IPS DF 4.7 (cell line): ENCODE data around the gene HSPB6.
"Not testable (repeated sequence)": the region's sequence is repeated elsewhere in the genome, so short reads cannot be mapped to it uniquely, and the experiment has no call there.

Source experiments
- DNase-seq: peaks from one replicate; pipeline ENCODE4 v3.0.0-alpha.2; 2013; ENCODE audit warnings: low spot score; ENCODE audit errors: extremely low read depth

The HSPB6 gene

GRCh38 chr19:35732540-35733179, 24.2 kb downstream of the HSPB6 start:
- no peak for DNase-seq

GRCh38 chr19:35731779-35732405, 24.9 kb downstream of the HSPB6 start:
- DNase-seq: no peak

- DNase-seq: no peak
These were observed 25.5 kb downstream of the HSPB6 start for GRCh38 chr19:35731353-35731752.

DNA sequence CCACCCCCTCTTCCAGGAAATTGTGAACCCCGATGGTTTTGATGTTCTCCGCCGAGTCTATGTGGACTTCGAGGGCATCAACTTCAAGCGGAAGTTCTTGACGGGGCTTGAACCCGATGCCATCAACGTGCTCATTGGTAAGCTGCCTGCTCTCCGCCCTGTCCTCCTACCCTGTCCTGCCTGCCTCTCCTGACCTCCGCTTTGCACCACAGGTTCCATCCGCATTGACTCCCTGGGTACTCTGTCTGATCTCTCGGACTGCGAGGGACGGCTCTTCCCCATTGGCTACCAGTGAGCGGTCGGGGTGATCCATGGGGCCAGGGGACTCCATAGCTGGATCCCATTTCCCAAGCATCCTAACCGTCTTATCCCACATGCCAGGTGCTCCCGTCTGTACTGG, 26.5 kb downstream of the HSPB6 start:
- DNase-seq: no peak

- DNase-seq: no peak
These were observed 27.1 kb downstream of the HSPB6 start for GRCh38 chr19:35729763-35730162.

DNA sequence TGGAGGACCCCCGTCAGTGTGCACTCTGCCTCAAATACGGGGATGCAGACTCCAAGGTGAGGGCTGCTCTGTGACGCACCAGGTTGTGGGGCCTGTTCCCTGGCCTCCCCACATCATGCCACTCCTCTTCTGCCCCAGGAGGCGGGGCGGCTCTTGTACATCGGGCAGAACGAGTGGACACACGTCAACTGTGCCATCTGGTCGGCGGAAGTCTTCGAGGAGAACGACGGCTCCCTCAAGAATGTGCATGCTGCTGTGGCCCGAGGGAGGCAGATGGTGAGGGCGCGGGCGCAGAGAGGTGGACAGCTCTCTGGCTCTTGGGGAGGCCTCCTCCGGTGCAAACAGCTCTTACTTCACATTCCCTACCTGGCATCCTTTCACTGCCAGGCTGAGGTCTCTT, 27.8 kb downstream of the HSPB6 start:
- no peak for DNase-seq

GRCh38 chr19:35727956-35728706, 28.7 kb downstream of the HSPB6 start:
- DNase-seq: no peak

- no peak for DNase-seq
These were observed 29.5 kb downstream of the HSPB6 start for GRCh38 chr19:35727053-35727955.

DNA sequence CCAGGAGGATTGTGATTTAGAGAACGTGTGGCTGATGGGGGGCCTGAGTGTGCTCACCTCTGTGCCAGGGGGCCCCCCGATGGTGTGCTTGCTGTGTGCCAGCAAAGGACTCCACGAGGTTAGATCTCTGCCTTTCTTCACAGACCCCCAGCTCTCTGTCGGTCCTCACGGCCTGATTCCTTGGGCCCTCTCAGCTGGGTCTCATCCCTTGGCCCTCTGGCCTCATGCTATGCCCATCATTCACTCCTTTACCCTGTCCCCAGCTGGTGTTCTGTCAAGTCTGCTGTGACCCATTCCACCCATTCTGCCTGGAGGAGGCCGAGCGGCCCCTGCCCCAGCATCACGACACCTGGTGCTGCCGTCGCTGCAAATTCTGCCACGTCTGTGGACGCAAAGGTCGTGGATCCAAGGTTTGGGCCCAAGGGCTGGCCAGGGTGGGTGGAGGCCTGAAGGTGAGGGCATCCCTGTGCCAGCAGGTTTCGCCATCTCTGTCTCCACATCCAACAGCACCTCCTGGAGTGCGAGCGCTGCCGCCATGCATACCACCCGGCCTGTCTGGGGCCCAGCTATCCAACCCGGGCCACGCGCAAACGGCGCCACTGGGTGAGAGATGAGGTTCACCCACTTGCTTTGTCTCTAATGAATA, 31.5 kb downstream of the HSPB6 start:
- no peak for DNase-seq

DNA sequence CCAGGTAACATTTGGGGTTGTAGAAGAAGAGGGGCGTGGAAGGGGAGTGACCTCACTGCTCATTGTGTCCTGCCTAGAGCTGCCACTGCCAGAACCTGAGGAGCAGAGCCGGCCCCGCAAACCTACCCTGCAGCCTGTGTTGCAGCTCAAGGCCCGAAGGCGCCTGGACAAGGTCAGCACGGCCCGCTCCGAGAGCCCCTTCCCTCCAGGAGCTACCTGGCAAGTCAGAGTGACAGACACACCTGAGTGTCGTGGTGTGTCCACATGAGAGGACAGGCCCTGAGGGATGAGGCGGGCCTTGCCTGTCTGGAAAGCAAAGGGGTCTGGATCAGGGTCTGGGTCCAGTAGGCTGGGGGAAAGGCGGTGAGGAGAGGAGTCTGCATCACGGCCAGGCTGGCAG, 32.3 kb downstream of the HSPB6 start:
- DNase-seq: no peak

DNA sequence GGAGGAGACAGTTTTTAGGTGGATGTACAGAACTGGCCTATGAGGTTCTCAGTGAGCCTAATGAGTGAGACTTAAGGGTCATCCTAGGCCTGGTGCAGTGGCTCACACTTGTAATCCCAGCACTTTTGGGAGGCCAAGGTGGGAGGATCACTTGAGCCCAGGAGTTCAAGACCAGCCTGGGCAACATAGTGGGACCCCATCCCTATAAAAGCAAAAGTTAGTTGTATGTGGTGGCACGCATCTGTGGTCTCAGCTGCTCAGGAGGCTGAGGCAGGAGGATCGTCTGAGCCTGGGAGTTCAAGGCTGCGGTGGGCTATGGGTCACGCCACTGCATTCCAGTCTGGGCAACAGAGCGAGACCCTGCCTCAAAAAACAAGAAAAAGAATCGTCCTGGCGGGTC, 32.7 kb downstream of the HSPB6 start:
- not testable (repeated sequence) for DNase-seq

- no peak for DNase-seq
These were observed 33.2 kb downstream of the HSPB6 start for GRCh38 chr19:35723671-35724070.

- DNase-seq: no peak
These were observed 33.9 kb downstream of the HSPB6 start for GRCh38 chr19:35722897-35723296.

DNA sequence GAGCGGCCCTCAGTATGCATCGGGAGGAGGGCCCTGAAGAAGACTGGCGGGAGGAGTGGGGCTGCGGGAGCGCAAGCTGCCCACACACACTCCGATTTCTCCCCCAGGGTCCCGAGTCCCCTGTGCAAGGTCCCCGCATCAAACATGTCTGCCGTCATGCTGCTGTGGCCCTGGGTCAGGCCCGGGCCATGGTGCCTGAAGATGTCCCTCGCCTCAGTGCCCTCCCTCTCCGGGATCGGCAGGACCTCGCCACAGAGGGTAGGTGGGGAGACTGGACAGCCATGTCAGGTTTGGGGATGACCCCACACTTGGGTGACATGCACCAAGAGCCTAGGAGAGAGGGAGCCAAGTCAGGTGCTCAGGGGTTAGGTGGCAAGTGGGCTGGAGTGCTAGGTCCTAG, 34.4 kb downstream of the HSPB6 start:
- no peak for DNase-seq

GRCh38 chr19:35721374-35721773, 35.5 kb downstream of the HSPB6 start:
- DNase-seq: no peak

DNA sequence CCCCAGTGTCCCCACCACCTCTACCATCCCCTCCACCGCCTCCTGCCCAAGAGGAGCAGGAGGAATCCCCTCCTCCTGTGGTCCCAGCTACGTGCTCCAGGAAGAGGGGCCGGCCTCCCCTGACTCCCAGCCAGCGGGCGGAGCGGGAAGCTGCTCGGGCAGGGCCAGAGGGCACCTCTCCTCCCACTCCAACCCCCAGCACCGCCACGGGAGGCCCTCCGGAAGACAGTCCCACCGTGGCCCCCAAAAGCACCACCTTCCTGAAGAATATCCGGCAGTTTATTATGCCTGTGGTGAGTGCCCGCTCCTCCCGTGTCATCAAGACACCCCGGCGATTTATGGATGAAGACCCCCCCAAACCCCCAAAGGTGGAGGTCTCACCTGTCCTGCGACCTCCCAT, 36.2 kb downstream of the HSPB6 start:
- no peak for DNase-seq

- no peak for DNase-seq
These were observed 36.7 kb downstream of the HSPB6 start for GRCh38 chr19:35720163-35720524.

GRCh38 chr19:35719402-35720162, 37.2 kb downstream of the HSPB6 start:
- no peak for DNase-seq

- no peak for DNase-seq
These were observed 38.3 kb downstream of the HSPB6 start for GRCh38 chr19:35718345-35719041.
